ENCODE data around the gene TPSAB1.
"Not testable (repeated sequence)": the region's sequence is repeated elsewhere in the genome, so short reads cannot be mapped to it uniquely, and the experiment has no call there.

The TPSAB1 gene

DNA sequence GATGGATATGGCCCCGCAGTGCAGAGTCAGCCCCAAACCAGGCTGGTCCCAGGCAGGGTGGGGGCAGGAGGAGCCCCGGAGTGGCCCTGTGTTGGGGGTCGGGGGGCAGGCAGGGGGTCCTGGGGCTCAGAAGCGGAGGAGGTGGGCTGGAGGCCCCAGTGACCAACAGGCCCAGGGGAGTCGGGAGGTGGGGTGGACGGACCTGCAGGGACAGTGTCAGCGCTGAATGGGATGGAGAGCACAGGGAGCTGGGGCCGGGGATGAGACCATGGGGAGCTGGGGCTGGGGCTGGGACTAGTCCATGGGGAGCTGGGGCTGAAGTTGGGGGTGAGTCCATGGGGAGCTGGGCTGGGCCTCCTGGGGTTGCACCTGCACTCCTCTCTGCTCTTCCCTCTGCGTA lies 930 bp upstream of the TPSAB1 start:
- not testable (repeated sequence) for H3K4me3 ChIP-seq (ENCODE audit: low read length, poor library complexity, severe bottlenecking); H3K9me3 ChIP-seq (ENCODE audit: insufficient read depth, low read depth, low read length); H3K4me2 ChIP-seq (ENCODE audit: low read depth, low read length, poor library complexity, severe bottlenecking); H2AFZ ChIP-seq (ENCODE audit: low read length); H3K9ac ChIP-seq (ENCODE audit: low read depth, low read length, poor library complexity, severe bottlenecking); H3K4me1 ChIP-seq (ENCODE audit: insufficient read depth, low read length, poor library complexity, severe bottlenecking); H3K27me3 ChIP-seq (ENCODE audit: insufficient read depth, low read length, poor library complexity, severe bottlenecking); H3F3A ChIP-seq (ENCODE audit: low read depth); H4K20me1 ChIP-seq (ENCODE audit: insufficient read depth, low read length, poor library complexity, severe bottlenecking); H3K9me2 ChIP-seq (replicated peaks; ENCODE audit: low read depth, low read length); H3K79me2 ChIP-seq (ENCODE audit: insufficient read depth, low read length); H3K36me3 ChIP-seq (ENCODE audit: insufficient read depth, low read length)

DNA sequence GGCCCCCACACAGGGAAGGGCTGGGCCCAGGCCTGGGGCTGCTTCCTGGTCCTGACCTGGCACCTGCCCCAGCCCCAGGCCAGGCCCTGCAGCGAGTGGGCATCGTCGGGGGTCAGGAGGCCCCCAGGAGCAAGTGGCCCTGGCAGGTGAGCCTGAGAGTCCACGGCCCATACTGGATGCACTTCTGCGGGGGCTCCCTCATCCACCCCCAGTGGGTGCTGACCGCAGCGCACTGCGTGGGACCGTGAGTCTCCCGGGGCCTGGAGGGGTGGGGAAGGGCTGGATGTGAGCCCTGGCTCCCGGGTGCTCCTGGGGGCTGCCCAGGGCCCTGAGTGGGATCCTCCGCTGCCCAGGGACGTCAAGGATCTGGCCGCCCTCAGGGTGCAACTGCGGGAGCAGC lies 576 bp downstream of the TPSAB1 start:
- not testable (repeated sequence) for H3K4me3 ChIP-seq (ENCODE audit: low read length, poor library complexity, severe bottlenecking); H3K4me1 ChIP-seq (ENCODE audit: insufficient read depth, low read length, poor library complexity, severe bottlenecking); H3K36me3 ChIP-seq (ENCODE audit: insufficient read depth, low read length); H4K20me1 ChIP-seq (ENCODE audit: insufficient read depth, low read length, poor library complexity, severe bottlenecking); H2AFZ ChIP-seq (ENCODE audit: low read length); H3K79me2 ChIP-seq (ENCODE audit: insufficient read depth, low read length); H3K9me3 ChIP-seq (ENCODE audit: insufficient read depth, low read depth, low read length); H3K4me2 ChIP-seq (ENCODE audit: low read depth, low read length, poor library complexity, severe bottlenecking); H3K27me3 ChIP-seq (ENCODE audit: insufficient read depth, low read length, poor library complexity, severe bottlenecking); H3K9me2 ChIP-seq (replicated peaks; ENCODE audit: low read depth, low read length); H3F3A ChIP-seq (ENCODE audit: low read depth); H3K9ac ChIP-seq (ENCODE audit: low read depth, low read length, poor library complexity, severe bottlenecking)

DNA sequence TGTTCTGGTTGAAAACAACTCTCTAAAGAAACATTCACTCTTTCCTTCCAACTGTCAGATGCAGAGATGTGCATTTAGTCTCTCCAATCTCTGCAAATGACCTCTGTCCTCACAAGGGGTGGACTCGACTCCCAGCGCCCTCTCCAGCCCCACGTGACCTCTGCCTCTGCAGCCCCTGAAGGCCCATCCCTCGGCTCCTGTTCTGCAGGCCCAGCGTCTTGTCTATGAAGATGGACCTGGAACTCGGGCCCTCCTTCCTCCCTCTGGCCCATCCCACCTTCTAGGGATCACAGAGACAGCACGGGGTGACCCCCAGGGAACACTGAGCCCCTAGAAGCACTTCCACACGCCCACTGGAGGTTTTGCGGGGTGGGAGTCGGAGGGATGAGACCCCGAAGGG lies 2.9 kb downstream of the TPSAB1 start:
- not testable (repeated sequence) for H3K79me2 ChIP-seq (ENCODE audit: insufficient read depth, low read length); H3K9me3 ChIP-seq (ENCODE audit: insufficient read depth, low read depth, low read length); H3F3A ChIP-seq (ENCODE audit: low read depth); H2AFZ ChIP-seq (ENCODE audit: low read length); H3K4me3 ChIP-seq (ENCODE audit: low read length, poor library complexity, severe bottlenecking); H3K9me2 ChIP-seq (replicated peaks; ENCODE audit: low read depth, low read length); H4K20me1 ChIP-seq (ENCODE audit: insufficient read depth, low read length, poor library complexity, severe bottlenecking); H3K36me3 ChIP-seq (ENCODE audit: insufficient read depth, low read length); H3K27me3 ChIP-seq (ENCODE audit: insufficient read depth, low read length, poor library complexity, severe bottlenecking); H3K9ac ChIP-seq (ENCODE audit: low read depth, low read length, poor library complexity, severe bottlenecking); H3K4me2 ChIP-seq (ENCODE audit: low read depth, low read length, poor library complexity, severe bottlenecking); H3K4me1 ChIP-seq (ENCODE audit: insufficient read depth, low read length, poor library complexity, severe bottlenecking)

DNA sequence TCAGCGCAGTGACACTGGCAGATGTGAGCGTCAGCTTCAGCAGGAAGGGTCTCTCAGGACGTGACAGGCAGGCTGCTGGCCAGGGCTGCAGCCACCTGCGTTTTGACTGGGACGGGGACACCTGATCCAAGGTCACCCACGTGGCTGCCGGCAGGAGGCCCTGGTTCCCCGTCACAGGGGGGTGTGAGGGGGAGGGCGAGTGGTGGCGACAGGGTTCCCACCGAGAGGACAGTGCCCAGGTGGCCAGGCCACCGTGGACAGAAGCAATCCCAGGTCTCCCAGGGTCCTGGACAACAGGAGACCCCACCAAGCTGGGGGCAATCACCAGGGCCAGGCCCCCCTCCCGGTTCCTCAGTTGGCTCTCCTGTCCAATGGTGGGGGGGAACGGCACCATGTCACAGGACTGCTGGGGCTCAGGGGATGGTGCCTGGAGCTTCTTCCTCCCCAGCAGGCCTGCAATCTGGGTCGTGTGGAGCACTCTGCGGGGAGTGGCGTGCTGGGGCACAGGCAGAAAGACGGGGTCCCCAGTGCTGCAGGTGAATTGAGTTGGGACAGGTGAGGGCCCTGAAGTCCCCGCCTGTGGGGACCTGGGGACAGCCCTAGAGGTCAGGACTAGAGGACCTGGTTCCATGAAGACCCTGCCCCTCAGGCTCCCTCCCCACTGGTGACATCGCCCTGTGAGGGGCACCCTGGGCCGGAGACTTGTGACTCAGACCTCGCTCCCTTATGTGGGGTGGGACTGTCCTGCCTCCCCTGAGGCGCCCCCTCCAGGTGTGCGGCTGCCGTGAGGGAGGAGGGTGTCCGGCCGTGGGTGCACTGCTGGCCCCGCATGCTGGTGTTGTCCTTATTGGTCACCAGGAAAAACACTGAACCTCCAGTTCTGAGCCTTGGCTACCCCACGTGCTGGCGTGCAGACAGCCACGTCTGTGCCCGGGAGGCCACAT lies 3.7 kb downstream of the TPSAB1 start:
- H3K4me3 ChIP-seq (ENCODE audit: low read length, poor library complexity, severe bottlenecking); H3K9me2 ChIP-seq (replicated peaks; ENCODE audit: low read depth, low read length); H3K9me3 ChIP-seq (ENCODE audit: insufficient read depth, low read depth, low read length); H3K36me3 ChIP-seq (ENCODE audit: insufficient read depth, low read length); H3K79me2 ChIP-seq (ENCODE audit: insufficient read depth, low read length); H4K20me1 ChIP-seq (ENCODE audit: insufficient read depth, low read length, poor library complexity, severe bottlenecking); H3K4me1 ChIP-seq (ENCODE audit: insufficient read depth, low read length, poor library complexity, severe bottlenecking); H3K9ac ChIP-seq (ENCODE audit: low read depth, low read length, poor library complexity, severe bottlenecking); H3F3A ChIP-seq (ENCODE audit: low read depth); H3K27me3 ChIP-seq (ENCODE audit: insufficient read depth, low read length, poor library complexity, severe bottlenecking); H2AFZ ChIP-seq (ENCODE audit: low read length); H3K4me2 ChIP-seq (ENCODE audit: low read depth, low read length, poor library complexity, severe bottlenecking): not testable (repeated sequence)

DNA sequence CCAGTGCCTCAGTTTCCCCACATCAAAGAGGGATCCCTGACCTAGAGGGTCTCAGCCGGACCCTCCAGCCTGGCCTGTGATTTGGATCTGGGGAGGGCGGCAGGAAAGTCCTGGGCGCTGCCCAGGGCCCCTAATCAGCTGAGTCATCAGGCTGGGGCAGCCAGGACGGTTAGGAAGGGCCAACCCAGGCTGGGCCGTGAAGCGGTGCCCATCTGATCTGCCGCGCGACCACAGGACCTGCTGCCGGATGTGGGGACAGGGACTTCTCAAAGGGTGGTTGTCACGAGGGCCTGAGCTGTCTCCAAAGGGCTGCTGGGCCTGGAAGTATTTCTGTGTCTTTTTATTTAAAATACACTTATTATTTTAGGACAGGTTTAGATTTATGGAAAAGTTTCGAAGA lies 4.4 kb downstream of the TPSAB1 start:
- Histone ChIP-seq H3K4me3 (ENCODE audit: low read length, poor library complexity, severe bottlenecking) (no peak overlapping the region), H3K4me2 (ENCODE audit: low read depth, low read length, poor library complexity, severe bottlenecking) (peak overlapping the region; percentile 16), H3K79me2 (ENCODE audit: insufficient read depth, low read length) (no peaks in the 10 kb centered on the region), H3K4me1 (ENCODE audit: insufficient read depth, low read length, poor library complexity, severe bottlenecking) (no peaks in the 10 kb centered on the region), H3K36me3 (ENCODE audit: insufficient read depth, low read length) (no peaks in the 10 kb centered on the region), H3K9ac (ENCODE audit: low read depth, low read length, poor library complexity, severe bottlenecking) (peak overlapping the region; percentile 36), H3K9me3 (ENCODE audit: insufficient read depth, low read depth, low read length) (no peaks in the 10 kb centered on the region), H3K27me3 (ENCODE audit: insufficient read depth, low read length, poor library complexity, severe bottlenecking) (no peaks in the 10 kb centered on the region), H3F3A (ENCODE audit: low read depth) (no peaks in the 10 kb centered on the region), H4K20me1 (ENCODE audit: insufficient read depth, low read length, poor library complexity, severe bottlenecking) (no peaks in the 10 kb centered on the region), H3K9me2 (replicated peaks; ENCODE audit: low read depth, low read length) (no peaks in the 10 kb centered on the region), H2AFZ (ENCODE audit: low read length) (no peak overlapping the region)
- TF ChIP-seq, protein P1, sequence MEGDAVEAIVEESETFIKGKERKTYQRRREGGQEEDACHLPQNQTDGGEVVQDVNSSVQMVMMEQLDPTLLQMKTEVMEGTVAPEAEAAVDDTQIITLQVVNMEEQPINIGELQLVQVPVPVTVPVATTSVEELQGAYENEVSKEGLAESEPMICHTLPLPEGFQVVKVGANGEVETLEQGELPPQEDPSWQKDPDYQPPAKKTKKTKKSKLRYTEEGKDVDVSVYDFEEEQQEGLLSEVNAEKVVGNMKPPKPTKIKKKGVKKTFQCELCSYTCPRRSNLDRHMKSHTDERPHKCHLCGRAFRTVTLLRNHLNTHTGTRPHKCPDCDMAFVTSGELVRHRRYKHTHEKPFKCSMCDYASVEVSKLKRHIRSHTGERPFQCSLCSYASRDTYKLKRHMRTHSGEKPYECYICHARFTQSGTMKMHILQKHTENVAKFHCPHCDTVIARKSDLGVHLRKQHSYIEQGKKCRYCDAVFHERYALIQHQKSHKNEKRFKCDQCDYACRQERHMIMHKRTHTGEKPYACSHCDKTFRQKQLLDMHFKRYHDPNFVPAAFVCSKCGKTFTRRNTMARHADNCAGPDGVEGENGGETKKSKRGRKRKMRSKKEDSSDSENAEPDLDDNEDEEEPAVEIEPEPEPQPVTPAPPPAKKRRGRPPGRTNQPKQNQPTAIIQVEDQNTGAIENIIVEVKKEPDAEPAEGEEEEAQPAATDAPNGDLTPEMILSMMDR (conservative IDR thresholded peaks at IDR 0.05; ENCODE audit: low read length): no peak
- TF ChIP-seq EZH2phosphoT487 (IDR thresholded peaks at IDR 0.05; ENCODE audit: borderline replicate concordance): no peak
